CD4-positive, alpha-beta T cell treated with Interleukin-17A for 4 hours (primary cell): Measurements from ENCODE around the gene GBP1.

Source experiments
- DNase-seq: peaks from one replicate; pipeline ENCODE4 v3.0.0-alpha.2; 2020; ENCODE audit warnings: mixed read lengths

GBP1 gene

DNA sequence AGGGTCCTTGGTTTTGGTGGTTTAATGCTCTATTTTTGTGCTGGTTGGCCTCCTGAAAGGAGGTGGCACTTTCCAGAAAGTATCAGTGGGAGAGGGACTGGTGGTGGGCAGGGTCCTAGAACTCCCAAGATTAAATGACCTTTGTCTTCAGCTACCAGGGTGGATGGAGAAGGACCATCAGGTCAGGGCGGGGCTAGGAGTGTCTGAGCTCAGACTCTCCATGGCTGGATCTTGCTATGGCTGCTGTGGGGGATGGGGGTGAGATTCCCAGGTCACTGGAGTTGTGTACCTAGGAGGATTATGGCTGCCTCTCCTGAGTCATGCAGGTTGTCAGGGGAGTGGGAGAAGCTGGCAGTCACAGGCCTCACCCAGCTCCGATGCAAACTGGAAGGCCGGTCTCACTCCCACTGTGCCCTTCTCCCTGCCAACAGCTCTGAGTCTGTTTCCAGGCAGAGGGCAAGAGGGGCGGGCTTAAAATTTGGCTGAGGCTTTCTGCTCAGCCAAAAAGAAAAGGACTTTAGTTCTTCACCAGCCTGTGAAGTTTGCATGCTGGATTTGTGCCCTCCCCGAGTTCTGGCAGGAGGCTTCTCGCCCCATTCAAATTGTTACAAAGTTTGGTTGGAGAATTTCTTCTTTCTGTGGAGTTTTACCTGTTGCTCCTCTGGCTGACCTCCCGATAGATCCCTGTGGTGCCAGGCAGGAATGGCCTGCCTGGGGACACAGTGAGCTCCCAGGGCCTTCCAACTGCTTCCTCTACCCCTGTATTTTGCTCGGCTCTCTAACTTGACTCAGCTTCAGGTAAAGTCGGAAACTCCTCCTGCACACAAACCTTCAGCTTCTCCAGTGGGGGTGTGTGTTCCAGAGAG, 59.5 kb downstream of the GBP1 start:
- DNase-seq = no peak
